ENCODE data around the gene CA14.

Gene CA14

DNA sequence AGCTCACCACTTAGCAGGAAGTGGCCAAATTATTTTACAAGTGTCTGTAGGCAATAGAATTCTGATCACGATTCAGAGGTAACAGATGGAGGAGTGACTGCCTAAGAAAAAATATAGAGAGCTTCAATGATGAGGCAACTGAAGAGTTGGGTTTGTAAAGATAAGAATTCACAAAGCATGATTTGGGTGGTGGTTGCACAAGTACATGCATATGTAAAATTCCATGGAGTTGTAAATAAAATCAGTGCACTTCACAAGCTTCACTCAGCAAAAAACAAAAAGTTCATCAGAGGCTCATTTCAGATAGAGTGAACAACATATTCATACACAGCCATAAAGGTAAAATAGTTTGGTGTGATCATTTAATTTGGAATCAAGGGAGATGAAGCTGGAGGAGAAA, 32.6 kb upstream of the CA14 start:
- no peak for ATAC-seq
- TF ChIP-seq ZFP30 (CRISPR knock-in tag; IDR thresholded peaks at IDR 0.05) (no peak), CREB5 (CRISPR knock-in tag; IDR thresholded peaks at IDR 0.05; ENCODE audit: low read depth) (no peak), OSR1 (CRISPR knock-in tag; IDR thresholded peaks at IDR 0.05) (no peak), ZFP3 (CRISPR knock-in tag; IDR thresholded peaks at IDR 0.05) (no peak), CSDC2 (CRISPR knock-in tag; IDR thresholded peaks at IDR 0.05) (no peak), ARNTL (CRISPR knock-in tag; IDR thresholded peaks at IDR 0.05; ENCODE audit: borderline replicate concordance, low read depth) (no peak), BACH2 (CRISPR knock-in tag; IDR thresholded peaks at IDR 0.05; ENCODE audit: borderline replicate concordance) (no peak), POU6F1 (CRISPR knock-in tag; IDR thresholded peaks at IDR 0.05; ENCODE audit: borderline replicate concordance, low read depth) (no peak), ZNF8 (CRISPR knock-in tag; IDR thresholded peaks at IDR 0.05) (no peak), CSRNP3 (CRISPR knock-in tag; IDR thresholded peaks at IDR 0.05) (no peak), ISL1 (CRISPR knock-in tag; IDR thresholded peaks at IDR 0.05) (no peak), TCF4 (CRISPR knock-in tag; IDR thresholded peaks at IDR 0.05; ENCODE audit: borderline replicate concordance) (no peak), TOX (CRISPR knock-in tag; IDR thresholded peaks at IDR 0.05; ENCODE audit: borderline replicate concordance) (no peak), ZC3H10 (CRISPR knock-in tag; IDR thresholded peaks at IDR 0.05) (no peak), PATZ1 (CRISPR knock-in tag; IDR thresholded peaks at IDR 0.05; ENCODE audit: borderline replicate concordance) (no peak), ESRRG (CRISPR knock-in tag; IDR thresholded peaks at IDR 0.05) (no peak), GLIS3 (CRISPR knock-in tag; IDR thresholded peaks at IDR 0.05) (no peak)
- TF ChIP-seq, protein P1, sequence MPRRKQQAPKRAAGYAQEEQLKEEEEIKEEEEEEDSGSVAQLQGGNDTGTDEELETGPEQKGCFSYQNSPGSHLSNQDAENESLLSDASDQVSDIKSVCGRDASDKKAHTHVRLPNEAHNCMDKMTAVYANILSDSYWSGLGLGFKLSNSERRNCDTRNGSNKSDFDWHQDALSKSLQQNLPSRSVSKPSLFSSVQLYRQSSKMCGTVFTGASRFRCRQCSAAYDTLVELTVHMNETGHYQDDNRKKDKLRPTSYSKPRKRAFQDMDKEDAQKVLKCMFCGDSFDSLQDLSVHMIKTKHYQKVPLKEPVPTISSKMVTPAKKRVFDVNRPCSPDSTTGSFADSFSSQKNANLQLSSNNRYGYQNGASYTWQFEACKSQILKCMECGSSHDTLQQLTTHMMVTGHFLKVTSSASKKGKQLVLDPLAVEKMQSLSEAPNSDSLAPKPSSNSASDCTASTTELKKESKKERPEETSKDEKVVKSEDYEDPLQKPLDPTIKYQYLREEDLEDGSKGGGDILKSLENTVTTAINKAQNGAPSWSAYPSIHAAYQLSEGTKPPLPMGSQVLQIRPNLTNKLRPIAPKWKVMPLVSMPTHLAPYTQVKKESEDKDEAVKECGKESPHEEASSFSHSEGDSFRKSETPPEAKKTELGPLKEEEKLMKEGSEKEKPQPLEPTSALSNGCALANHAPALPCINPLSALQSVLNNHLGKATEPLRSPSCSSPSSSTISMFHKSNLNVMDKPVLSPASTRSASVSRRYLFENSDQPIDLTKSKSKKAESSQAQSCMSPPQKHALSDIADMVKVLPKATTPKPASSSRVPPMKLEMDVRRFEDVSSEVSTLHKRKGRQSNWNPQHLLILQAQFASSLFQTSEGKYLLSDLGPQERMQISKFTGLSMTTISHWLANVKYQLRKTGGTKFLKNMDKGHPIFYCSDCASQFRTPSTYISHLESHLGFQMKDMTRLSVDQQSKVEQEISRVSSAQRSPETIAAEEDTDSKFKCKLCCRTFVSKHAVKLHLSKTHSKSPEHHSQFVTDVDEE (CRISPR knock-in tag; IDR thresholded peaks at IDR 0.05) = no peak

- no peak for ATAC-seq
- TF ChIP-seq ESRRG (CRISPR knock-in tag; IDR thresholded peaks at IDR 0.05) = no peak
- TF ChIP-seq CSRNP3 (CRISPR knock-in tag; IDR thresholded peaks at IDR 0.05) = no peak
- TF ChIP-seq SNAI2 (CRISPR knock-in tag; IDR thresholded peaks at IDR 0.05) = no peak
- TF ChIP-seq, protein P1 (CRISPR knock-in tag; IDR thresholded peaks at IDR 0.05) = no peak
- no peak for TF ChIP-seq POU6F1 (CRISPR knock-in tag; IDR thresholded peaks at IDR 0.05; ENCODE audit: borderline replicate concordance, low read depth)
- no peak for TF ChIP-seq ZFP3 (CRISPR knock-in tag; IDR thresholded peaks at IDR 0.05)
Observed at GRCh38 chr1:150225546-150225945, 32.0 kb upstream of the CA14 start.

All from SK-N-SH treated with all-trans-retinoic acid at 6 μM for 48 hours (cell line).